HCT116 (cell line): ENCODE data around the gene PIGL. TPM values are rescaled to one million over a fixed set of nuclear protein-coding genes. Genes with fewer than 3 reads are reported as not detected.
A peak's percentile ranks its signal among the peaks of the same experiment; 100 is the strongest.

Source experiments
- ATAC-seq: fragments of 200-7000 bp; cut with Tn5 transposase; 2 replicates; pipeline ENCODE4 v1.9.1; 2020; ENCODE audit warnings: mild to moderate bottlenecking, moderate library complexity
- BruUV-seq: library from RNA; stranded (reverse); fragments of 400-500 nt; replicated peaks from 2 replicates; lab custom pipeline; 2021; lab: Mats Ljungman, UMichigan
- CTCF ChIA-PET: fragments of 300-600 bp; sonication (Branson Sonifier 250); formaldehyde crosslinking; loops from one replicate; lab custom pipeline; 2021; ENCODE audit warnings: antibody characterized with exemption; lab: Charles Lee
- POLR2A ChIA-PET: fragments of 300-600, 350-600 bp; sonication (Branson Sonifier 250); formaldehyde crosslinking; loops from one replicate; lab custom pipeline; 2021; ENCODE audit warnings: antibody characterized with exemption; lab: Charles Lee
- RAD21 ChIA-PET, 2 experiments: fragments of 300-600 bp; sonication (Branson Sonifier 250); formaldehyde crosslinking; loops; one replicate each; lab custom pipeline; 2023; ENCODE audit warnings: low total read pairs in 2 of 2; ENCODE audit not compliant: uncharacterized antibody in 2 of 2, unreplicated experiment in 2 of 2, low non-redundant PET in 1 of 2; lab: Charles Lee
- DNase-seq: peaks from one replicate; pipeline ENCODE4 v3.0.0-alpha.2; 2010; ENCODE audit warnings: low read depth, low spot score
- H2AFZ ChIP-seq: fragments of 200-600 bp; shearing (Covaris generic), sonication (generic); 2 replicates; pipeline ENCODE4 v1.6.1; 2017; ENCODE audit warnings: low read depth, mixed run types, mixed read lengths, antibody characterized with exemption, low read length; ENCODE audit not compliant: poor library complexity, severe bottlenecking
- H3K27ac ChIP-seq: 2 replicates; pipeline ENCODE4 v1.5.1; 2012; ENCODE audit warnings: low read depth, low read length
- H3K27me3 ChIP-seq: fragments of 200-600 bp; sonication (generic); 2 replicates; pipeline ENCODE4 v1.6.1; 2016; ENCODE audit warnings: mixed run types, low read length, mixed read lengths; ENCODE audit not compliant: insufficient read depth
- H3K36me3 ChIP-seq, 2 experiments: fragments of 200-500 bp in 1 of 2; fragments of 200-600 bp in 1 of 2; sonication (Bioruptor generic) in 1 of 2; sonication (generic) in 1 of 2; 2 replicates each; pipeline versions ENCODE4 v1.5.1 to v1.6.1; 2014 to 2016; ENCODE audit warnings: low read length in 2 of 2, inconsistent platforms in 1 of 2, mixed read lengths in 1 of 2, mixed run types in 1 of 2; ENCODE audit not compliant: insufficient read depth in 2 of 2, control insufficient read depth in 1 of 2
- H3K4me1 ChIP-seq, 2 experiments: fragments of 200-600 bp in 1 of 2; sonication (generic) in 1 of 2; 2 replicates each; pipeline versions ENCODE4 v1.5.1 to v1.6.1; 2012 to 2017; ENCODE audit warnings: low read length in 2 of 2, inconsistent platforms in 1 of 2, mild to moderate bottlenecking in 1 of 2, mixed read lengths in 1 of 2, mixed run types in 1 of 2, moderate library complexity in 1 of 2; ENCODE audit not compliant: insufficient read depth in 2 of 2, control insufficient read depth in 1 of 2
- H3K4me2 ChIP-seq: fragments of 200-600 bp; sonication (generic); 2 replicates; pipeline ENCODE4 v1.6.1; 2017; ENCODE audit warnings: mixed run types, low read length, mixed read lengths
- H3K4me3 ChIP-seq, 2 experiments: fragments of 200-600 bp in 1 of 2; sonication (generic) in 1 of 2; replicated peaks in 1 of 2; 2 replicates each; pipeline ENCODE4 v1.5.1; 2011 to 2016; ENCODE audit warnings: low read length in 2 of 2, control low read depth in 1 of 2, low read depth in 1 of 2, mild to moderate bottlenecking in 1 of 2, mixed read lengths in 1 of 2, mixed run types in 1 of 2
- H3K79me2 ChIP-seq: fragments of 200-600 bp; sonication (generic); 2 replicates; pipeline ENCODE4 v1.6.1; 2017; ENCODE audit warnings: mild to moderate bottlenecking, mixed run types, low read length, moderate library complexity, mixed read lengths; ENCODE audit not compliant: insufficient read depth
- H3K9ac ChIP-seq: fragments of 200-600 bp; sonication (generic); 2 replicates; pipeline ENCODE4 v1.6.1; 2016; ENCODE audit warnings: low read length, mixed read lengths
- H3K9me2 ChIP-seq: fragments of 200-600 bp; sonication (generic), shearing (Covaris generic); 2 replicates; pipeline ENCODE4 v1.6.1; 2017; ENCODE audit warnings: mixed run types, mild to moderate bottlenecking, moderate library complexity; ENCODE audit not compliant: insufficient read depth
- H3K9me3 ChIP-seq, 2 experiments: fragments of 200-500 bp in 1 of 2; fragments of 200-600 bp in 1 of 2; sonication (Bioruptor generic) in 1 of 2; sonication (generic) in 1 of 2; 2 replicates each; pipeline ENCODE4 v1.6.1; 2014 to 2017; ENCODE audit warnings: low read length in 2 of 2, mixed read lengths in 2 of 2, inconsistent platforms in 1 of 2, low read depth in 1 of 2, mild to moderate bottlenecking in 1 of 2, mixed run types in 1 of 2, moderate library complexity in 1 of 2; ENCODE audit not compliant: control insufficient read depth in 1 of 2, insufficient read depth in 1 of 2
- H4K20me1 ChIP-seq: fragments of 200-600 bp; sonication (generic), shearing (Covaris generic); 2 replicates; pipeline ENCODE4 v1.6.1; 2017; ENCODE audit warnings: mixed run types, mild to moderate bottlenecking, moderate library complexity; ENCODE audit not compliant: insufficient read depth
- ATF3 ChIP-seq: IDR thresholded peaks from 2 replicates; pipeline ENCODE4 v1.6.1; 2012
- CBX3 ChIP-seq: IDR thresholded peaks from 2 replicates; pipeline ENCODE4 v1.6.1; 2012; ENCODE audit warnings: low read depth
- CEBPB ChIP-seq: IDR thresholded peaks from 2 replicates; pipeline ENCODE4 v1.6.1; 2012; ENCODE audit warnings: low read depth
- CTCF ChIP-seq, 3 experiments: fragments of 200-600 bp in 1 of 3; sonication (generic) in 1 of 3; IDR thresholded peaks in 2 of 3; conservative IDR thresholded peaks in 1 of 3; 2 replicates each; pipeline ENCODE4 v1.5.1; 2012 to 2017; ENCODE audit warnings: low read depth in 2 of 3, low read length in 2 of 3, antibody characterized with exemption in 1 of 3, borderline replicate concordance in 1 of 3, control low read depth in 1 of 3, mild to moderate bottlenecking in 1 of 3, mixed read lengths in 1 of 3, mixed run types in 1 of 3, moderate library complexity in 1 of 3; ENCODE audit not compliant: insufficient read depth in 1 of 3
- ELF1 ChIP-seq: IDR thresholded peaks from 2 replicates; pipeline ENCODE4 v1.6.1; 2012; ENCODE audit warnings: low read depth, borderline replicate concordance
- EZH2 ChIP-seq: fragments of 200-600 bp; sonication (generic); IDR thresholded peaks from 2 replicates; pipeline ENCODE4 v1.6.1; 2017; ENCODE audit warnings: antibody characterized with exemption, mixed run types
- FOSL1 ChIP-seq: IDR thresholded peaks from 2 replicates; pipeline ENCODE4 v1.6.1; 2012; ENCODE audit warnings: low read depth
- JUND ChIP-seq: IDR thresholded peaks from 2 replicates; pipeline ENCODE4 v1.6.1; 2012
- MAX ChIP-seq: IDR thresholded peaks from 2 replicates; pipeline ENCODE4 v1.6.1; 2012
- POLR2A ChIP-seq: IDR thresholded peaks from 2 replicates; pipeline ENCODE4 v1.7.0; 2011; ENCODE audit warnings: borderline replicate concordance; ENCODE audit not compliant: insufficient read depth, insufficient read length; ENCODE audit errors: extremely low read depth
- RAD21 ChIP-seq: IDR thresholded peaks from 2 replicates; pipeline ENCODE4 v1.6.1; 2012; ENCODE audit warnings: low read depth, mild to moderate bottlenecking
- REST ChIP-seq: IDR thresholded peaks from 2 replicates; pipeline ENCODE4 v1.6.1; 2012; ENCODE audit warnings: low read depth
- SIN3A ChIP-seq: IDR thresholded peaks from 2 replicates; pipeline ENCODE4 v1.6.1; 2012; ENCODE audit warnings: low read depth
- SP1 ChIP-seq: IDR thresholded peaks from 2 replicates; pipeline ENCODE4 v1.6.1; 2012; ENCODE audit warnings: low read depth
- YY1 ChIP-seq: IDR thresholded peaks from 2 replicates; pipeline ENCODE4 v1.6.1; 2011; ENCODE audit warnings: low read length, low read depth, moderate library complexity, mild to moderate bottlenecking; ENCODE audit not compliant: insufficient replicate concordance; ENCODE audit errors: extremely low read depth
- ZBTB33 ChIP-seq: IDR thresholded peaks from 2 replicates; pipeline ENCODE4 v1.6.1; 2011; ENCODE audit warnings: mild to moderate bottlenecking, low read length, moderate library complexity; ENCODE audit not compliant: insufficient replicate concordance; ENCODE audit errors: extremely low read depth
- ZFX ChIP-seq: fragments of 450-650 bp; IDR thresholded peaks from 2 replicates; pipeline ENCODE4 v1.6.1; 2017
- intact Hi-C: fragments of 100-400 bp; cut with micrococcal nuclease; formaldehyde crosslinking; loops from 2 replicates; pipeline ENCODE4 v1.10.0; 2022
- total RNA-seq: library from RNA; stranded (reverse); gene quantifications from one replicate; pipeline ENCODE4 v1.2.1, GENCODE V29; 2021; ENCODE audit not compliant: unreplicated experiment

Gene PIGL
- total RNA-seq, 1 experiment from 2014 or later = 36.8 TPM

- H2AFZ ChIP-seq = no peak overlapping the region
- peak overlapping the region; percentile 92 for H3K4me2 ChIP-seq
- peaks cover 74 to 76% of the 10 kb centered on the region in 2 experiments for H3K4me1 ChIP-seq
- TSS peak; percentile 88 for BruUV-seq
- H3K79me2 ChIP-seq = no peaks in the 10 kb centered on the region
- peak overlapping the region; percentile 97 for H3K27ac ChIP-seq
- ATAC-seq (peak; percentile 84), DNase-seq (peak; percentile 95)
- CTCF ChIA-PET = interaction anchor here (0.8 to 2.2 kb wide), 9 partner anchors 9 to 152 kb away, joined by 3 to 19 read pairs (median 5); partner anchors contain the start of gene PIGL
- no peaks in the 10 kb centered on the region for H4K20me1 ChIP-seq
- POLR2A ChIA-PET = interaction anchor here (0.8 to 5.2 kb wide), 9 partner anchors 9 to 286 kb away, joined by 3 to 22 read pairs (median 12); partner anchors contain the start of genes NCOR1, PIGL, TTC19 and UBB
- H3K9me2 ChIP-seq = no peaks in the 10 kb centered on the region
- RAD21 ChIA-PET = interaction anchor here (0.6 to 1.4 kb wide), 9 partner anchors 10 to 287 kb away, joined by 3 to 8 read pairs (median 3); partner anchors contain the start of genes NCOR1 (in 1 of the 2), TTC19 (in 1 of the 2), UBB (in 1 of the 2) and ZSWIM7 (in 1 of the 2)
- no peaks in the 10 kb centered on the region for H3K27me3 ChIP-seq
- intact Hi-C loops = loop anchor here (2.0 to 5.0 kb wide), 3 partner anchors 66 to 151 kb away; partner anchors contain the start of genes CENPV and PIGL
- no peaks in the 10 kb centered on the region for H3K36me3 ChIP-seq
- H3K9ac ChIP-seq = peak overlapping the region; percentile 73
- H3K9me3 ChIP-seq = no peaks in the 10 kb centered on the region
- peak overlapping the region; percentile 37 to 57 for H3K4me3 ChIP-seq
- no peak for TF ChIP-seq REST
- TF ChIP-seq SP1 = peak; percentile 89
- peak; percentile 38 for TF ChIP-seq ZBTB33
- TF ChIP-seq FOSL1 = peak; percentile 94
- peak; percentile 96 for TF ChIP-seq JUND
- peak; percentile 45 for TF ChIP-seq YY1
- peak; percentile 77; the same call in 1 of the 2 replicates for TF ChIP-seq SIN3A
- no peak for TF ChIP-seq EZH2
- peak; percentile 55 for TF ChIP-seq POLR2A
- peak; percentile 27; the same call in 1 of the 2 replicates for TF ChIP-seq MAX
- peak; percentile 37 for TF ChIP-seq CBX3
- no peak for TF ChIP-seq ZFX
- no peak for TF ChIP-seq ELF1
- TF ChIP-seq CEBPB = peak; percentile 83
- no peak for TF ChIP-seq CTCF (IDR thresholded peaks at IDR 0.05 in 2 of 3, conservative IDR thresholded peaks at IDR 0.05 in 1 of 3; ENCODE audit: borderline replicate concordance in 1 of 3, insufficient read depth in 1 of 3, low read depth in 2 of 3, low read length in 2 of 3)
- TF ChIP-seq RAD21 = peak; percentile 32; the same call in 1 of the 2 replicates
- TF ChIP-seq ATF3 = no peak
Observed at GRCh38 chr17:16286009-16286946, 69.3 kb downstream of the PIGL start.
